ENCODE measurements around the gene CCL5.

DNA sequence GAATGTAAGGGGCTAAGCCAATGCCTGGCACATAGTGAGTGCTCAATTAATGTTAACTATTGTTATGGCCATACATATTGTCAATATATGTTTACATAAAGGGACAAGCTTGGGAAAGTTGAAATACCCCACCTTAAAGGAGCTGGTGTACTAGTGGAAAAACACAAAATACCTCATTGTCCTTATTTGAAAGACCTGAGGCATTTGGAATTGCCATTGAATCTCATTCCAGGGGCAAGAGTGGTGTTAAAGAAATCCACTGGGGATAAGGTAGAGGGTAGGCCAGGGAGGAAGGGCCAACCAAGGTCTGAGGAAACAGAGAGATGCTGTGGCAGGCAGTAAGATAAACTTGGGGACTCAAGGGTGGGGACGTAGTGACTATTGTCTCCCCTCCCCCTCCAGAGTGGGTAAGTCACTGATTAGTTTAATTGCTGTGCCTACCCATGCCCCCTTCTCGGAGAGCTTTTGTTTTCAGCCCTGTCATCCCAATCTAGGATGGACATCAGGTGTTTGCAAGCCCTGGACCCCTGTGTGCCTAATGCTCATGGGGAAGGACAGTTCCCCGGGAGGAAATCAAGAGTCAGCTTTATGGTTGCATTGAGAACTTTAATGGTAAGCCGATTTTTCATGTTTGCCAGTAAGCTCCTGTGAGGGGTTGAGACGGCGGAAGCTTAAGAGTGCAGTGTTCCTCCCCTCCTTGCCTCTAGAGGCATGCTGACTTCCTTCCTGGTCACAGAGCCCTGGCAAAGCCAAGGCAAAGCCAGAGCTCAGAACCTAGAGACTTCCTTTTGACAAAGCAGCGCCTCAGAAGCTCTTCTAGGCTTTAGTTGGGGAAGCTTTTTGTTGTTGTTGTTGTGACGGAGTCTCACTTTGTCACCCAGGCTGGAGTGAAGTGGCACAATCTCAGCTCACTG lies 9.0 kb downstream of the CCL5 start:
- TF ChIP-seq, protein P1, sequence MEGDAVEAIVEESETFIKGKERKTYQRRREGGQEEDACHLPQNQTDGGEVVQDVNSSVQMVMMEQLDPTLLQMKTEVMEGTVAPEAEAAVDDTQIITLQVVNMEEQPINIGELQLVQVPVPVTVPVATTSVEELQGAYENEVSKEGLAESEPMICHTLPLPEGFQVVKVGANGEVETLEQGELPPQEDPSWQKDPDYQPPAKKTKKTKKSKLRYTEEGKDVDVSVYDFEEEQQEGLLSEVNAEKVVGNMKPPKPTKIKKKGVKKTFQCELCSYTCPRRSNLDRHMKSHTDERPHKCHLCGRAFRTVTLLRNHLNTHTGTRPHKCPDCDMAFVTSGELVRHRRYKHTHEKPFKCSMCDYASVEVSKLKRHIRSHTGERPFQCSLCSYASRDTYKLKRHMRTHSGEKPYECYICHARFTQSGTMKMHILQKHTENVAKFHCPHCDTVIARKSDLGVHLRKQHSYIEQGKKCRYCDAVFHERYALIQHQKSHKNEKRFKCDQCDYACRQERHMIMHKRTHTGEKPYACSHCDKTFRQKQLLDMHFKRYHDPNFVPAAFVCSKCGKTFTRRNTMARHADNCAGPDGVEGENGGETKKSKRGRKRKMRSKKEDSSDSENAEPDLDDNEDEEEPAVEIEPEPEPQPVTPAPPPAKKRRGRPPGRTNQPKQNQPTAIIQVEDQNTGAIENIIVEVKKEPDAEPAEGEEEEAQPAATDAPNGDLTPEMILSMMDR (IDR thresholded peaks at IDR 0.05 in 4 of 5, conservative IDR thresholded peaks at IDR 0.05 in 1 of 5): no peak
- TF ChIP-seq POLR2A (IDR thresholded peaks at IDR 0.05): no peak
